ENCODE data around the gene HSPB6.
A peak's percentile ranks its signal among the peaks of the same experiment; 100 is the strongest.

DNA sequence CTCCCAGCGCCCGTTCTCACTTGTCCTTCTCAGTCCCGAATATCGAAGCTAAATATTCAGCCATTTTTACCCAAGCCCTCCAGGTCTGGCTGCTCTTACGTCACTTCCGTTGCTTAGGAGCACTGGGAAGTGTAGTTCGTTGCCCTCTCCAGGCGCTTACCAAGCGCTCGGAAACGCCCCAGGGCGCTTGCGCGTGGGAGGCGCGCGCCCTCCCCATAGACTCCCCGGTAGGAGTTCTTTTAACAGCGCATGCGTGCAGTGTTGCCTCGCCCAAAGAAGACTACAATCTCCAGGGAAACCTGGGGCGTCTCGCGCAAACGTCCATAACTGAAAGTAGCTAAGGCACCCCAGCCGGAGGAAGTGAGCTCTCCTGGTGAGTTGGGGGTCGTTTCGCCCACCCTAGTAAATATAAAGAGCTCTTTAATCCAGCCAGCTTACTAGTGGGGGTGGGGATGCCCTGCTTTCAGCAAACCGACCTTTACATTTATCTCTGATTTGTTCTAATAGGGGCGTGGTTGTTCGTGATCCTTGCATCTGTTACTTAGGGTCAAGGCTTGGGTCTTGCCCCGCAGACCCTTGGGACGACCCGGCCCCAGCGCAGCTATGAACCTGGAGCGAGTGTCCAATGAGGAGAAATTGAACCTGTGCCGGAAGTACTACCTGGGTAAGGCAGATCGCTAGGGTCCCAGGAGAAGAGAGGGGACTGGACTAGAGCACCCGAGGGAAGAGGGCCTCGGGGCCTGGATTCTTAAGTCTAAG lies 11.3 kb downstream of the HSPB6 start, which contains the start of the genes PSENEN and U2AF1L4:
- TF ChIP-seq RAD21 (IDR thresholded peaks at IDR 0.05; ENCODE audit: low read length) (no peak), ELF1 (IDR thresholded peaks at IDR 0.05) (peak; percentile 38; the same call in 1 of the 2 replicates), RFX5 (IDR thresholded peaks at IDR 0.05; ENCODE audit: low read length) (no peak), MEF2A (IDR thresholded peaks at IDR 0.05; ENCODE audit: borderline replicate concordance, low read depth) (no peak), SIN3A (IDR thresholded peaks at IDR 0.05; ENCODE audit: borderline replicate concordance, low read depth, low read length) (no peak), POLR2AphosphoS5 (IDR thresholded peaks at IDR 0.05; ENCODE audit: low read depth, low read length) (peak; percentile 47), NRF1 (IDR thresholded peaks at IDR 0.05; ENCODE audit: low read depth, low read length) (peak; percentile 97), EP300 (IDR thresholded peaks at IDR 0.05; ENCODE audit: borderline replicate concordance in 1 of 2, low read depth in 1 of 2, low read length in 1 of 2) (no peak), JUND (IDR thresholded peaks at IDR 0.05) (no peak)
- TF ChIP-seq, protein P1, sequence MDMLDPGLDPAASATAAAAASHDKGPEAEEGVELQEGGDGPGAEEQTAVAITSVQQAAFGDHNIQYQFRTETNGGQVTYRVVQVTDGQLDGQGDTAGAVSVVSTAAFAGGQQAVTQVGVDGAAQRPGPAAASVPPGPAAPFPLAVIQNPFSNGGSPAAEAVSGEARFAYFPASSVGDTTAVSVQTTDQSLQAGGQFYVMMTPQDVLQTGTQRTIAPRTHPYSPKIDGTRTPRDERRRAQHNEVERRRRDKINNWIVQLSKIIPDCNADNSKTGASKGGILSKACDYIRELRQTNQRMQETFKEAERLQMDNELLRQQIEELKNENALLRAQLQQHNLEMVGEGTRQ (IDR thresholded peaks at IDR 0.05; ENCODE audit: borderline replicate concordance, low read depth, low read length): no peak
- TF ChIP-seq, protein P2, sequence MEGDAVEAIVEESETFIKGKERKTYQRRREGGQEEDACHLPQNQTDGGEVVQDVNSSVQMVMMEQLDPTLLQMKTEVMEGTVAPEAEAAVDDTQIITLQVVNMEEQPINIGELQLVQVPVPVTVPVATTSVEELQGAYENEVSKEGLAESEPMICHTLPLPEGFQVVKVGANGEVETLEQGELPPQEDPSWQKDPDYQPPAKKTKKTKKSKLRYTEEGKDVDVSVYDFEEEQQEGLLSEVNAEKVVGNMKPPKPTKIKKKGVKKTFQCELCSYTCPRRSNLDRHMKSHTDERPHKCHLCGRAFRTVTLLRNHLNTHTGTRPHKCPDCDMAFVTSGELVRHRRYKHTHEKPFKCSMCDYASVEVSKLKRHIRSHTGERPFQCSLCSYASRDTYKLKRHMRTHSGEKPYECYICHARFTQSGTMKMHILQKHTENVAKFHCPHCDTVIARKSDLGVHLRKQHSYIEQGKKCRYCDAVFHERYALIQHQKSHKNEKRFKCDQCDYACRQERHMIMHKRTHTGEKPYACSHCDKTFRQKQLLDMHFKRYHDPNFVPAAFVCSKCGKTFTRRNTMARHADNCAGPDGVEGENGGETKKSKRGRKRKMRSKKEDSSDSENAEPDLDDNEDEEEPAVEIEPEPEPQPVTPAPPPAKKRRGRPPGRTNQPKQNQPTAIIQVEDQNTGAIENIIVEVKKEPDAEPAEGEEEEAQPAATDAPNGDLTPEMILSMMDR (IDR thresholded peaks at IDR 0.05): no peak

All from SK-N-SH (cell line).